Right ventricle myocardium superior (tissue), 1 donor: Measurements from ENCODE around the gene ASAH2B. TPM values are rescaled to one million over a fixed set of nuclear protein-coding genes. Genes with fewer than 3 reads are reported as not detected.
"Not testable (repeated sequence)": the region's sequence is repeated elsewhere in the genome, so short reads cannot be mapped to it uniquely, and the experiment has no call there.

Source experiments
- ATAC-seq: fragments of 200-7000 bp; cut with Tn5 transposase; one replicate; pipeline ENCODE4 v1.9.1; 2020; ENCODE audit warnings: mild to moderate bottlenecking; ENCODE audit not compliant: poor library complexity
- DNase-seq: peaks from one replicate; pipeline ENCODE4 v3.0.0-alpha.2; 2020
- intact Hi-C: fragments of 100-400 bp; cut with DNase I; formaldehyde crosslinking; loops from one replicate; pipeline ENCODE4 v1.11.2; 2022
- long read RNA-seq: library from polyadenylated mRNA; unstranded; transcript quantifications from one replicate; pipeline ENCODE4 v2.0.0, GENCODE V29; 2021
- total RNA-seq: library from RNA; stranded (reverse); fragmentation: NEBNext Ultra II Directional; extraction: Animal tissue kit (Norgen Biotek cat#: 25700); gene quantifications from one replicate; pipeline ENCODE4 v1.2.1, GENCODE V29; 2021
- donor health status: DM: no; HTN: yes; CAD: no; lungs with severe emphysema.

ASAH2B gene
- 2.6 TPM for total RNA-seq
- long read RNA-seq, full-length matches to known transcripts: 13 of 17 reads
- long read RNA-seq, partial matches to known transcripts: 2 of 17 reads
- long read RNA-seq, other reads (novel, unspliced or antisense): 2 of 17 reads

GRCh38 chr10:50739618-50740292 lies at the start of gene ASAH2B:
Gene ASAH2B (plus strand): TSS chr10:50739936. CDS start chr10:50745131, 5,195 bp downstream.
- intact Hi-C loops: no loop called here
- DNase-seq: peak; percentile 86
- ATAC-seq: peak; percentile 86

GRCh38 chr10:50697819-50698218 lies 41.9 kb upstream of the ASAH2B start:
- ATAC-seq, intact Hi-C loops, DNase-seq: not testable (repeated sequence)

GRCh38 chr10:50701947-50702346 lies 37.8 kb upstream of the ASAH2B start:
- intact Hi-C loops, DNase-seq, ATAC-seq: not testable (repeated sequence)

GRCh38 chr10:50702997-50703396 lies 36.7 kb upstream of the ASAH2B start:
- ATAC-seq, DNase-seq, intact Hi-C loops: not testable (repeated sequence)

- DNase-seq, intact Hi-C loops: not testable (repeated sequence)
- ATAC-seq: peak; percentile 85
Observed at GRCh38 chr10:50704436-50705079, 35.2 kb upstream of the ASAH2B start.

- intact Hi-C loops, DNase-seq: not testable (repeated sequence)
- peak; percentile 41 for ATAC-seq
Observed at GRCh38 chr10:50706006-50706405, 33.7 kb upstream of the ASAH2B start.

- DNase-seq, intact Hi-C loops, ATAC-seq: not testable (repeated sequence)
Observed at GRCh38 chr10:50710241-50710640, 29.5 kb upstream of the ASAH2B start.

- DNase-seq, ATAC-seq, intact Hi-C loops: not testable (repeated sequence)
Observed at GRCh38 chr10:50723812-50724211, 15.9 kb upstream of the ASAH2B start.

- DNase-seq, intact Hi-C loops, ATAC-seq: not testable (repeated sequence)
Observed at GRCh38 chr10:50728112-50728511, 11.6 kb upstream of the ASAH2B start.

GRCh38 chr10:50738987-50739617 lies 634 bp upstream of the ASAH2B start:
- peak; percentile 34 for DNase-seq
- intact Hi-C loops, ATAC-seq: not testable (repeated sequence)

GRCh38 chr10:50740293-50740648 lies 535 bp downstream of the ASAH2B start:
- intact Hi-C loops: no loop called here
- DNase-seq (no peak), ATAC-seq (peak; percentile 58)

GRCh38 chr10:50742820-50743219 lies 3.1 kb downstream of the ASAH2B start:
- DNase-seq, ATAC-seq, intact Hi-C loops: not testable (repeated sequence)

GRCh38 chr10:50766774-50767513 lies 27.2 kb downstream of the ASAH2B start:
- intact Hi-C loops, DNase-seq, ATAC-seq: not testable (repeated sequence)

- intact Hi-C loops, DNase-seq, ATAC-seq: not testable (repeated sequence)
Observed at GRCh38 chr10:50772042-50772441, 32.3 kb downstream of the ASAH2B start.

GRCh38 chr10:50774868-50775267 lies 35.1 kb downstream of the ASAH2B start:
- DNase-seq, intact Hi-C loops: not testable (repeated sequence)
- ATAC-seq: peak; percentile 56

GRCh38 chr10:50780036-50780435 lies 40.3 kb downstream of the ASAH2B start:
- ATAC-seq, intact Hi-C loops, DNase-seq: not testable (repeated sequence)

GRCh38 chr10:50782017-50782416 lies 42.3 kb downstream of the ASAH2B start:
- intact Hi-C loops, ATAC-seq, DNase-seq: not testable (repeated sequence)

- ATAC-seq, DNase-seq, intact Hi-C loops: not testable (repeated sequence)
Observed at GRCh38 chr10:50787962-50788361, 48.2 kb downstream of the ASAH2B start.
